IMR-90 (cell line): ENCODE data around the gene AOC2. TPM values are rescaled to one million over a fixed set of nuclear protein-coding genes. Genes with fewer than 3 reads are reported as not detected.

Source experiments
- ATAC-seq: fragments of 200-7000 bp; cut with Tn5 transposase; 2 replicates; pipeline ENCODE4 v1.9.1; 2020; ENCODE audit warnings: low read depth, mild to moderate bottlenecking, moderate library complexity
- BruUV-seq: library from RNA; stranded (reverse); fragments of 400-500 nt; replicated peaks from 2 replicates; lab custom pipeline; 2021; lab: Mats Ljungman, UMichigan
- CTCF ChIA-PET: fragments of 300-600 bp; formaldehyde crosslinking; extraction: SDS; loops from one replicate; lab custom pipeline; 2021; ENCODE audit warnings: antibody characterized with exemption; lab: Yijun Ruan, JAX
- POLR2A ChIA-PET: fragments of 300-600 bp; sonication (Branson Sonifier 250); formaldehyde crosslinking; loops from one replicate; lab custom pipeline; 2022; ENCODE audit warnings: antibody characterized with exemption; ENCODE audit not compliant: unreplicated experiment; lab: Charles Lee
- DNase-seq: peaks from one replicate; pipeline ENCODE4 v3.0.0; 2013
- H2AFZ ChIP-seq: replicated peaks from 2 replicates; pipeline ENCODE3; 2013; ENCODE audit warnings: low read length, mild to moderate bottlenecking; ENCODE audit not compliant: poor library complexity
- H2AK5ac ChIP-seq: 2 replicates; pipeline ENCODE4 v1.6.1; 2013; ENCODE audit warnings: low read depth, low read length, inconsistent platforms
- H2AK9ac ChIP-seq: replicated peaks from 2 replicates; pipeline ENCODE3; 2013; ENCODE audit warnings: mild to moderate bottlenecking, low read depth, low read length, moderate library complexity; ENCODE audit not compliant: poor library complexity
- H2BK120ac ChIP-seq: 2 replicates; pipeline ENCODE4 v1.6.1; 2013; ENCODE audit warnings: low read depth, low read length, inconsistent platforms
- H2BK15ac ChIP-seq: 3 replicates; pipeline ENCODE4 v1.6.1; 2013; ENCODE audit warnings: low read depth, low read length, inconsistent platforms
- H2BK20ac ChIP-seq: 2 replicates; pipeline ENCODE4 v1.6.1; 2013; ENCODE audit warnings: low read depth, mild to moderate bottlenecking, inconsistent platforms, low read length, moderate library complexity
- H2BK5ac ChIP-seq: 2 replicates; pipeline ENCODE4 v1.6.1; 2013; ENCODE audit warnings: mild to moderate bottlenecking, low read depth, low read length, inconsistent platforms; ENCODE audit not compliant: poor library complexity, severe bottlenecking
- H3K14ac ChIP-seq: replicated peaks from 2 replicates; pipeline ENCODE4 v1.6.1; 2013; ENCODE audit warnings: low read depth, low read length, inconsistent platforms
- H3K18ac ChIP-seq: 2 replicates; pipeline ENCODE4 v1.6.1; 2013; ENCODE audit warnings: low read depth, low read length, control low read depth
- H3K23ac ChIP-seq: 2 replicates; pipeline ENCODE4 v1.6.1; 2013; ENCODE audit warnings: low read depth, low read length, inconsistent platforms
- H3K27ac ChIP-seq: 2 replicates; pipeline ENCODE4 v1.5.1; 2013; ENCODE audit warnings: mild to moderate bottlenecking, control low read depth, low read length; ENCODE audit not compliant: insufficient read depth
- H3K27me3 ChIP-seq: 2 replicates; pipeline ENCODE4 v1.6.1; 2013; ENCODE audit warnings: low read length; ENCODE audit not compliant: control insufficient read depth, insufficient read depth
- H3K36me3 ChIP-seq: 2 replicates; pipeline ENCODE4 v1.6.1; 2013; ENCODE audit warnings: low read length, mixed read lengths; ENCODE audit not compliant: control insufficient read depth, insufficient read depth
- H3K4ac ChIP-seq: 2 replicates; pipeline ENCODE4 v1.6.1; 2013; ENCODE audit warnings: low read depth, low read length, inconsistent platforms
- H3K4me1 ChIP-seq: 2 replicates; pipeline ENCODE4 v1.6.1; 2013; ENCODE audit warnings: low read length, mixed read lengths; ENCODE audit not compliant: control insufficient read depth, insufficient read depth
- H3K4me2 ChIP-seq: 2 replicates; pipeline ENCODE4 v1.6.1; 2013; ENCODE audit warnings: low read depth, mild to moderate bottlenecking, control low read depth, low read length, moderate library complexity
- H3K4me3 ChIP-seq: 2 replicates; pipeline ENCODE4 v1.5.1; 2013; ENCODE audit warnings: low read depth, mild to moderate bottlenecking, control low read depth, low read length, moderate library complexity; ENCODE audit not compliant: insufficient read depth
- H3K56ac ChIP-seq: 2 replicates; pipeline ENCODE4 v1.6.1; 2013; ENCODE audit warnings: low read length, inconsistent platforms; ENCODE audit not compliant: insufficient read depth; ENCODE audit errors: extremely low read depth
- H3K79me1 ChIP-seq, 2 experiments: 2 replicates each; pipeline ENCODE4 v1.6.1; 2013; ENCODE audit warnings: low read length in 2 of 2, inconsistent platforms in 1 of 2, low read depth in 1 of 2
- H3K9ac ChIP-seq: 2 replicates; pipeline ENCODE4 v1.6.1; 2013; ENCODE audit warnings: low read depth, low read length, control low read depth
- H3K9me1 ChIP-seq: 2 replicates; pipeline ENCODE4 v1.6.1; 2013; ENCODE audit warnings: low read length, inconsistent platforms; ENCODE audit not compliant: insufficient read depth
- H3K9me3 ChIP-seq: 2 replicates; pipeline ENCODE4 v1.6.1; 2013; ENCODE audit warnings: low read length; ENCODE audit not compliant: control insufficient read depth, insufficient read depth
- H4K20me1 ChIP-seq: 2 replicates; pipeline ENCODE4 v1.6.1; 2013; ENCODE audit warnings: low read length, inconsistent platforms; ENCODE audit not compliant: insufficient read depth
- H4K5ac ChIP-seq: 2 replicates; pipeline ENCODE4 v1.6.1; 2013; ENCODE audit warnings: mild to moderate bottlenecking, low read depth, low read length, control low read depth
- H4K8ac ChIP-seq, 2 experiments: 2 replicates each; pipeline ENCODE4 v1.6.1; 2013; ENCODE audit warnings: low read depth in 2 of 2, low read length in 2 of 2, control low read depth in 1 of 2, inconsistent platforms in 1 of 2
- H4K91ac ChIP-seq: 2 replicates; pipeline ENCODE4 v1.6.1; 2013; ENCODE audit warnings: low read depth, low read length, inconsistent platforms; ENCODE audit not compliant: insufficient read depth
- BHLHE40 ChIP-seq: fragments of 150-350 bp; IDR thresholded peaks from 2 replicates; pipeline ENCODE4 v1.6.1; 2016; ENCODE audit warnings: mild to moderate bottlenecking, low read depth, low read length
- CEBPB ChIP-seq: IDR thresholded peaks from 2 replicates; pipeline ENCODE4 v1.6.1; 2012; ENCODE audit warnings: low read depth, low read length, improper control_type of control experiment
- ELK1 ChIP-seq: fragments of 150-350 bp; IDR thresholded peaks from 2 replicates; pipeline ENCODE4 v1.6.1; 2016; ENCODE audit warnings: low read depth, mild to moderate bottlenecking, low read length, moderate library complexity, borderline replicate concordance
- FOS ChIP-seq: fragments of 150-350 bp; IDR thresholded peaks from 2 replicates; pipeline ENCODE4 v1.6.1; 2016; ENCODE audit warnings: low read depth, low read length
- MAFK ChIP-seq: IDR thresholded peaks from 2 replicates; pipeline ENCODE4 v1.6.1; 2012; ENCODE audit warnings: low read depth, low read length, improper control_type of control experiment
- MXI1 ChIP-seq: IDR thresholded peaks from 2 replicates; pipeline ENCODE4 v1.6.1; 2012; ENCODE audit warnings: low read depth, mild to moderate bottlenecking, low read length, moderate library complexity, borderline replicate concordance
- NFE2L2 ChIP-seq: fragments of 150-350 bp; IDR thresholded peaks from 2 replicates; pipeline ENCODE4 v1.6.1; 2016; ENCODE audit warnings: low read depth, mild to moderate bottlenecking, low read length
- RAD21 ChIP-seq: IDR thresholded peaks from 2 replicates; pipeline ENCODE4 v1.6.1; 2012; ENCODE audit warnings: low read length, improper control_type of control experiment
- RCOR1 ChIP-seq: IDR thresholded peaks from 2 replicates; pipeline ENCODE4 v1.6.1; 2012; ENCODE audit warnings: mild to moderate bottlenecking, low read length, improper control_type of control experiment; ENCODE audit not compliant: insufficient replicate concordance
- RFX5 ChIP-seq: IDR thresholded peaks from 2 replicates; pipeline ENCODE4 v1.8.0; 2012; ENCODE audit warnings: low read depth, mild to moderate bottlenecking, low read length, moderate library complexity
- SMC3 ChIP-seq: fragments of 150-350 bp; IDR thresholded peaks from 2 replicates; pipeline ENCODE4 v1.6.1; 2016; ENCODE audit warnings: low read depth, mild to moderate bottlenecking, antibody characterized with exemption, low read length, moderate library complexity
- WGBS, 2 experiments: methylation state at CpG; one replicate each; pipeline versions ENCODE4 v1.1.5 to v1.1.7; 2013; ENCODE audit warnings: missing lambda C conversion rate in 2 of 2; ENCODE audit not compliant: insufficient read length in 1 of 2; ENCODE audit errors: extremely low coverage in 2 of 2; 5-methylcytosine and 5-hydroxymethylcytosine counted together
- dilution Hi-C: fragments of 300-500 bp; cut with HindIII; formaldehyde crosslinking; loops from one replicate; pipeline ENCODE4 v1.14.3; 2018; ENCODE audit warnings: low sequenced_read_pairs; ENCODE audit not compliant: unreplicated experiment
- in situ Hi-C: fragments of 300-500 bp; cut with MboI; formaldehyde crosslinking; loops from 3 replicates; pipeline ENCODE4 v1.14.3; 2019; ENCODE audit warnings: low sequenced_read_pairs, inconsistent platforms, mixed read lengths
- intact Hi-C: fragments of 100-400 bp; cut with micrococcal nuclease; formaldehyde crosslinking; loops from 2 replicates; pipeline ENCODE4 v1.10.0; 2022
- polyA plus RNA-seq, 3 experiments: library from polyadenylated mRNA; depleted of rRNA; stranded (reverse); fragments of >200 nt; gene quantifications; 2 replicates each; pipeline ENCODE4 v1.2.3, GENCODE V29; 2012; ENCODE audit warnings: low replicate concordance in 1 of 3
- total RNA-seq: library from RNA; depleted of rRNA; stranded (reverse); fragments of >200 nt; gene quantifications from 2 replicates; pipeline ENCODE4 v1.2.3, GENCODE V29; 2012
- TF ChIP-seq, protein P1 (sequence below): fragments of 150-350 bp; IDR thresholded peaks from 2 replicates; pipeline ENCODE4 v1.6.1; 2017; ENCODE audit warnings: mild to moderate bottlenecking, antibody characterized with exemption, low read length, low read depth
- TF ChIP-seq, protein P2 (sequence below): conservative IDR thresholded peaks from 2 replicates; pipeline ENCODE4 v1.5.1; 2012; ENCODE audit warnings: mild to moderate bottlenecking, low read depth, low read length, improper control_type of control experiment

Gene AOC2
- total and polyA plus RNA-seq, 2 of the 4 experiments (the other 2 are of a cell fraction) = 0.36 to 0.41 TPM

- H3K4ac ChIP-seq = no peak overlapping the region
- no CpG with 5 or more reads among the region's 1 CpG for WGBS, 2 experiments
- no TSS peak for BruUV-seq
- H3K9me3 ChIP-seq = no peaks in the 10 kb centered on the region
- no peak overlapping the region for H3K14ac ChIP-seq
- no peak overlapping the region for H4K8ac ChIP-seq
- peaks cover 3% of the 10 kb centered on the region; the same call in 1 of the 2 replicates for H3K4me1 ChIP-seq
- dilution Hi-C loops = no loop called here
- H4K91ac ChIP-seq = no peak overlapping the region
- no peak overlapping the region for H2BK120ac ChIP-seq
- peaks cover 2% of the 10 kb centered on the region for H3K36me3 ChIP-seq
- H2AK5ac ChIP-seq = no peak overlapping the region
- no peak overlapping the region for H3K18ac ChIP-seq
- POLR2A ChIA-PET = no interaction called here
- H3K4me3 ChIP-seq = no peak overlapping the region
- H2AFZ ChIP-seq = no peak overlapping the region
- H2BK5ac ChIP-seq = no peak overlapping the region
- CTCF ChIA-PET = no interaction called here
- no peak overlapping the region for H3K23ac ChIP-seq
- H3K56ac ChIP-seq = no peak overlapping the region
- peaks cover 5% of the 10 kb centered on the region; the same call in 1 of the 2 replicates for H3K9me1 ChIP-seq
- no peaks in the 10 kb centered on the region for H3K27me3 ChIP-seq
- no peak for TF ChIP-seq RAD21
- TF ChIP-seq RCOR1 = no peak
- TF ChIP-seq CEBPB = no peak
- no peak for TF ChIP-seq RFX5
- TF ChIP-seq, protein P1, sequence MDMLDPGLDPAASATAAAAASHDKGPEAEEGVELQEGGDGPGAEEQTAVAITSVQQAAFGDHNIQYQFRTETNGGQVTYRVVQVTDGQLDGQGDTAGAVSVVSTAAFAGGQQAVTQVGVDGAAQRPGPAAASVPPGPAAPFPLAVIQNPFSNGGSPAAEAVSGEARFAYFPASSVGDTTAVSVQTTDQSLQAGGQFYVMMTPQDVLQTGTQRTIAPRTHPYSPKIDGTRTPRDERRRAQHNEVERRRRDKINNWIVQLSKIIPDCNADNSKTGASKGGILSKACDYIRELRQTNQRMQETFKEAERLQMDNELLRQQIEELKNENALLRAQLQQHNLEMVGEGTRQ = no peak
- TF ChIP-seq MXI1 = no peak
- TF ChIP-seq BHLHE40 = no peak
- no peak for TF ChIP-seq NFE2L2
- TF ChIP-seq ELK1 = no peak
- no peak for TF ChIP-seq MAFK
- TF ChIP-seq, protein P2, sequence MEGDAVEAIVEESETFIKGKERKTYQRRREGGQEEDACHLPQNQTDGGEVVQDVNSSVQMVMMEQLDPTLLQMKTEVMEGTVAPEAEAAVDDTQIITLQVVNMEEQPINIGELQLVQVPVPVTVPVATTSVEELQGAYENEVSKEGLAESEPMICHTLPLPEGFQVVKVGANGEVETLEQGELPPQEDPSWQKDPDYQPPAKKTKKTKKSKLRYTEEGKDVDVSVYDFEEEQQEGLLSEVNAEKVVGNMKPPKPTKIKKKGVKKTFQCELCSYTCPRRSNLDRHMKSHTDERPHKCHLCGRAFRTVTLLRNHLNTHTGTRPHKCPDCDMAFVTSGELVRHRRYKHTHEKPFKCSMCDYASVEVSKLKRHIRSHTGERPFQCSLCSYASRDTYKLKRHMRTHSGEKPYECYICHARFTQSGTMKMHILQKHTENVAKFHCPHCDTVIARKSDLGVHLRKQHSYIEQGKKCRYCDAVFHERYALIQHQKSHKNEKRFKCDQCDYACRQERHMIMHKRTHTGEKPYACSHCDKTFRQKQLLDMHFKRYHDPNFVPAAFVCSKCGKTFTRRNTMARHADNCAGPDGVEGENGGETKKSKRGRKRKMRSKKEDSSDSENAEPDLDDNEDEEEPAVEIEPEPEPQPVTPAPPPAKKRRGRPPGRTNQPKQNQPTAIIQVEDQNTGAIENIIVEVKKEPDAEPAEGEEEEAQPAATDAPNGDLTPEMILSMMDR = no peak
- no peak for TF ChIP-seq FOS
- TF ChIP-seq SMC3 = no peak
- no peak overlapping the region for H3K9ac ChIP-seq
- no peak for DNase-seq
- no peak for ATAC-seq
- H2AK9ac ChIP-seq = no peak overlapping the region
- no peak overlapping the region for H2BK20ac ChIP-seq
- no peaks in the 10 kb centered on the region for H3K79me1 ChIP-seq
- no peak overlapping the region for H2BK15ac ChIP-seq
- H4K20me1 ChIP-seq = no peaks in the 10 kb centered on the region
- intact Hi-C loops = no loop called here
- no peak overlapping the region for H3K27ac ChIP-seq
- in situ Hi-C loops = no loop called here
- no peak overlapping the region for H3K4me2 ChIP-seq
- no peak overlapping the region for H4K5ac ChIP-seq
These were observed 38.1 kb upstream of the AOC2 start for GRCh38 chr17:42806249-42806648.
